ENCODE data around the gene LZTS3.
"Not testable (repeated sequence)": the region's sequence is repeated elsewhere in the genome, so short reads cannot be mapped to it uniquely, and the experiment has no call there.

The LZTS3 gene

DNA sequence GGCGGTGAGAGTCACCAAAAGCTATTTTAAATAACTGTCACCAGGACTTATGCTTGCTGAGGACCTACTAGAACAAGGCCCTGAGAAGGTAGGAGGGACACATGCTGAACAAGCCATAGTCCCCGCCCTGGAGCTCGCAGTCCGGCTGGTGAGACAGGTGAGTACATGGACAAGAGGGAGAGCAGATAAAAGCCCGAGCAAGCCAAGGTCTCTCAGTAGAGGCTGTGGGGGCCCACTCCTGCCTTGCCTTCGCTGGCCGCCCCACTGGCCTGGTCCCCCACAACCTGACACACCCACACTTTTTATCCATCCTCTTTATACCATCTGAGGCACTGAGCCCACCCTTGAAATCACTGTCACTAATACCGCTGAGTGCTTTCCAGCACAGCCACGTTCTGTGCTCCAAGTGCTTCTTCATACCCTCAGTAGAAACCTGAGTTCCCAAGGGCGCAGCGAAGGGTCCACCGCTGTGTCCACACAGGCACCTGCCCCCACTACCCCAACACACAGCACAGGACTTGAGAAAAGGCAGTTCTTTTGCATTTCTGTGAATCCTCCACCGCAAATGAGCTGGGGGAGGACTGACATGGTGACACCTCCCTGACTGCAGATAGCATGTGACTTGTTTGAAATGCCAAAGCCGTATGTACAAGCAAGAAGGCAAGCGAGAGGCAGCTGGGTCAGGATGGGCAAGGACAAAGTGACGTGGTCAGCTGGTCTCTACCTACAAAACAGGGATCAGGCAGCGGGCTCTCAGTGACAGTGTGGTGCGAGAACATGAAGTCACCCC, 19.1 kb upstream of the LZTS3 start:
- no peak for DNase-seq

GRCh38 chr20:3190681-3191111, 17.3 kb upstream of the LZTS3 start:
- DNase-seq = no peak

- DNase-seq = no peak
Measured at GRCh38 chr20:3189561-3190131, 16.3 kb upstream of the LZTS3 start.

DNA sequence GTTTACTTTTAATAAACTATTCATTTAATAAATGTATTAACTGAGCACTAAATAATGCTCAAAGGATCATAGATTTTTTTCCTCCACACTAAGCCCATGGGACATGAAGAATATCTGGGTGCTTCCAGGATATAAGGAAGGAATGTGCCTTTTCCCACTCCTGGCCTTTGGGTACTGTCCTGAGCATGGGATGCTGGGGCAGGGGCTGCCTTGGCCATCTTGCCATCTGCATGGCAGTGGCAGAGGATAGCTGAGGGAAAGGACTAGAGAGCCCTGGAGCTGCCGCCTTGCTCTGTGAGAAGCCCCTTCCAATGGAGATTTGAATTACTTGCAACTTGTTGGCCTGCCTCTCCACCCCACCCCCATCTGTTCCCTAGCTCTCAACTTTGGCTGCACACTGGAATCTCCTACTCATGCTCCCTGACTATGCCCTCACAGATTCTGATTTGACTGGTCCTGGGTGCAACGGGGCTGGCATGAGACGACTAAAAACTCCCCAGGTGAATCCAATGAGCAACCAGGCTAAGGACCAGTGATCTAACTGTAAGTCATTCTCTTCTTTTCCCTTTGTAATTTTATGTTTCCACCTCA, 15.6 kb upstream of the LZTS3 start:
- no peak for DNase-seq

GRCh38 chr20:3187861-3188260, 14.5 kb upstream of the LZTS3 start:
- not testable (repeated sequence) for DNase-seq

DNA sequence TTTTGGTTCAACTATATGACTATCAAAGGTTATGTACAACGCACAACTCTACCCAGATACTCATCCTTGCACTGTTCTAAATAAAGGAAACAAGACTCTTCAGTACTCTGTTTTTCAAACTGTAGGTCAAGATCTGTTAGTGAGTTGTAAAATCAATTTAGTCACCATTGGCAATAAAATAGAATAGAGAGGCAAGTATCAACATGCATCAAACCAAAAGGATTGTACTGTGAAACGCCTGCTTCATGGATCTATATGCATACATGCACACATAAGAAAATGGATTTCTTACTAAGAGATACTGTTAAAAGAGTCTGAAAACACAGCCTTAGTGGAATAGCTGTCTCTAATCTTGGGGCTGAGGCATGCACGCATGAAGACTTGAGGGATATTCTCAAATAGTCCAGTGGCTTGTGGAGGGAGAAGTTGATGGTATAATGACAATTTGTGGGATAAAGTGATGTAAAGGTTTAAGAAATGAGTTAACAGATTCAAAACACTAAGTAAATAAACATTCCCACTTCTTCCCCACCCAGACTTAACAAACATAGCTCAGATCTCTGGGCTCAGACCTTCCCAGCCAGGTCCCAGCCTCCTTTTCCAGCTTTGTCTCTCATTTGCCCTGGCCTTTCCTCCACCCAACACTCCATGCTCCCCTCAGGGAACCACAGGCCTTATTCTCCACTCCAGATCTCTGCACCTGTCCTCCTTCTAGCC, 10.7 kb upstream of the LZTS3 start:
- no peak for DNase-seq

DNA sequence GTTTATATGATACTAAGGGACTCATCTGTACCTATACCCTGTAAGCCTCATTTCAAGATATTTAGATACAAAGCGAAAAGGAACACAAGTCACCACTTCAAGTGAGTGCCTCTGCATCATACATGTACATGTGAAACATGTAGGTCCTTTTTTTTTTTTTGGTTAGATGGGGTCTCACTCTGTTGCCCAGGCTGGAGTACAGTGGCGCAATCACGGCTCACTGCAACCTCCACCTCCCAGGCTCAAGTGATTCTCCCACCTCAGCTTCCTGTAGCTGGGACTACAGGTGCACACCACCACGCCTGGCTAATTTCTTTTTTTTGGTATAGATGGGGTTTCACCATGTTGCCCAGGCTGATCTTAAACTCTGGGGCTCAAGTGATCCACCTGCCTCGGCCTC, 9.1 kb upstream of the LZTS3 start:
- DNase-seq = not testable (repeated sequence)

GRCh38 chr20:3181270-3181669, 7.9 kb upstream of the LZTS3 start:
- no peak for DNase-seq

GRCh38 chr20:3180319-3180718, 7.0 kb upstream of the LZTS3 start:
- DNase-seq = no peak

DNA sequence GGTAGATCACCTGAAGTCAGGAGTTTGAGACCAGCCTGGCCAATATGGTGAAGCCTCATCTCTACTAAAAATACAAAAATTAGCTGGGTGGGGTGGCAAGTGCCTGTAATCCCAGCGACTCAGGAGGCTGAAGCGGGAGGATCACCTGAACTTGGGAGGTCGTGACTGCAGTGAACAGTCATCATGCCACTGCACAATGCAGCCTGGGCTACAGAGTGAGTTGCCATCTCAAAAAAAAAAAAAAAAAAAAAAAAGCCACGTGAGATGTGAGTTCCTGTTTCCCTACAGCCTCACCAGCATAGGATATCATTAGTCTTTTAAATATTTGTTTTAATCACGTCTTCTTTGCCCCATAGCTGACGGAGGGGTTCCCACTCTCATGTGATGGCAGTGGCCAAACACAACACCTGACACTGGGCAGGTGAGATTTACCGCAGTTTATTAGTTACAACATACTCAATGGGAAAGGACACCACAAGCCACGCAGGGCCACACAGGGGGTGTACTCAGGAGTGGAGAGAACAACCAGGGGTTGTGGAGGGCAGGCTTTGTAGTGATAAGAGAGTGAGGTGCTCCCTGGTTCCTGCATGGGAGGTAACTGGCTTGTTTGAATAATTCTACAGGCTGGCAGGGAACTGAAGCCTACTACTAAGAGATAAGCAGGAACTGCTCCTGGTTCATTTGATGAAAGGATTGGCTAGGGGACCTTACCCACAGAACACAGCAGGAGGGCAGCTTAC, 4.6 kb upstream of the LZTS3 start:
- no peak for DNase-seq

- DNase-seq = no peak
Measured at GRCh38 chr20:3175270-3175669, 1.9 kb upstream of the LZTS3 start.

GRCh38 chr20:3174442-3175261, 1.3 kb upstream of the LZTS3 start:
- no peak for DNase-seq

DNA sequence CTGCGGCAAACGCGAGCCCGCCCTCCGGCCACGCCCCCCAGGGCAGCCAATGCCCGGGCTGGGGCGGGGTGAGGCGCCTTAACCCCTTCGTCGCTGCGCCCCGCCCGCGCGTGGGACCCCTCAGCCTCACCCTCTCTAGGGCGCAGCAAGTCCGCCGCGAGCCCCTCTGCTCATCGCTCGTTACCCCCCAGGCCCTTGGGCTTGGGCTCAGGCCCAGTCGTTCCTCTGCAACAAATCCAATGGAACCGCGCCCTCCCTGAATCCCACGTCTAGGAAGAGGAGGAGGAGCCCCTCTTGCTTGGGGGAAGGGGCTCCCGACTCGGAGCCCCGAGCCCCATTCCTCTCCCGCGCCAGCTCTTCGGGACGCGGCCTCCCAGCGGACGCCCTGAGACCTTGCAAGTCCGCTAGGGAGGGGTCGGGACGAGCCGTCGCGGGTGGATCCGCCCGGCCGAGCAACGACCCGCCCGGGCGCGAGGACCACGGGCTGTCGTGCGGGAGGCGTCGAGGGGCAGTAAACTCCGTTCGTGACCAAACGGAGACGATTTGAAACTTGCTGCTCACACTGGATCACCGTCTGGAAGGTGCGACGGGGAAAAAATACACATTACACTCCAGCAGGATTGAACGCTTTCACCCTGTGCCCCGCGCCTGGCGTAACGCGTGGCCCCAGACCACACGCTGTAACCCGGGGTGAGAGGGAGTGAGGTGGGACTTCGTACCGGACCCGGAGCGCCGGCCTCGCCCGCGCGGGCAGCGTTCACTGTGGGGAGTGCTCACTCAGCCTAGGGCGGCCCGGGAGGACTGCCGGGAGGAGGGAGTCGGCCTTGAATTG, 477 bp upstream of the LZTS3 start:
- DNase-seq = peak; percentile 93 to 95

- DNase-seq = no peak
Measured at GRCh38 chr20:3172126-3172932, 1.0 kb downstream of the LZTS3 start.

DNA sequence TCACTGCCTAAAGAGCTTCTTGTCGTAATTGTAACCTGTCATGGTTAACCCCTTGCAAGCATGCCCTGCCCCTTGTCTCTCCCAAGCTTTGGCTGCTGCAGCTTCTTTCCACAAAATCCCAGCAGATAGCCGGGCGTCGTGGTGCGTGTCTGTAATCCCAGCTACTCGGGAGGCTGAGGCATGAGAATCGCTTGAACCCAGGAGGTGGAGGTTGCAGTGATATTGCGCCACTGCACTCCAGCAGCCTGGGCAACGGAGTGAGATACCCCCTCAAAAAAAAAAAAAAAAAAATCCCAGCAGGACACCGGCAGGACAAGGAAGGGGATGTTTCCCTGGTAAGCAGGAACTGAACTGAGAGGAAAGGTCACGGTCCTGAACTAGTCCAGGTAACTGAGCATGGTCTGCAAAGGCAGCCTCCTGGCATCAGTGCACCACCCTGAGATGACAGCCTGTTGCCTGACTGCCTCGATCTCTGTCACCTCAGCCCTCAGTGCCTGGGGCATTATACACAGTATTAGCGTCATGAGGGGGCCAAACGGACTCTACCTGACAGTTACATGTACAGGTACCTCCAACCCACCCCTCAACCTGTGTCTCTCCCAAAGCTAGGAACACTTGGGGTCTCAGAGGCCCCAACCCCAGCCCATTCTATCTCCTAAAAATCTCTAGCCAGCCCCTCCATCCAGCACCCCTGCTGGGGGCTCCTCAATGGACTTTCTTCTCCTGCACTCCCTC, 1.8 kb downstream of the LZTS3 start:
- no peak for DNase-seq

- no peak for DNase-seq
Measured at GRCh38 chr20:3168829-3169590, 4.3 kb downstream of the LZTS3 start.

- no peak for DNase-seq
Measured at GRCh38 chr20:3168079-3168828, 5.1 kb downstream of the LZTS3 start.

GRCh38 chr20:3167738-3168078, 5.6 kb downstream of the LZTS3 start:
- DNase-seq = no peak

Measured in activated T-cell treated with anti-CD3 and anti-CD28 coated beads, Interleukin-2, amount 50 U/mL, for 48 hours (primary cell).